ENCODE data around the gene RPL28.
"Not testable (repeated sequence)": the region's sequence is repeated elsewhere in the genome, so short reads cannot be mapped to it uniquely, and the experiment has no call there.

DNA sequence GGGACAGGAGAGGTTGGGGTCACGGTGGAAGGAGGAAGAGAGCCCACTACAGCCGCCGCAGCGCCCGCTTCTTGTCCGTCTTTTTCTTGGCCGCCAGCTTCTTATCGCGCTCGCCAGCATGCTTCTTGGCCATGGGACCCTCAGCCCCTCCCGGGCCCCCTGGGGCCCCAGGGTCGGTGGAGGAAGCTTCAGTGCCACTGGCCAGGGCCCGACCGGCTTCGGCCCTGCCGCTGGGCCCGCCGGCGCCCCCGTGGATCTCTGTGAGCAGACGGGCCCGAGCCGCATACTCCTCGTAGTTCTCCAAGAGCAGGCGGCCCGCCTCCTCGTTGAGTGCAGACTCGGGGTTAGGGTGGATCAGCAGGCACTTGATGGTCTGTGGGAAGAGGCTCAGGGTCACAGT is 15.7 kb downstream of the RPL28 start:
- TF ChIP-seq, protein P1, sequence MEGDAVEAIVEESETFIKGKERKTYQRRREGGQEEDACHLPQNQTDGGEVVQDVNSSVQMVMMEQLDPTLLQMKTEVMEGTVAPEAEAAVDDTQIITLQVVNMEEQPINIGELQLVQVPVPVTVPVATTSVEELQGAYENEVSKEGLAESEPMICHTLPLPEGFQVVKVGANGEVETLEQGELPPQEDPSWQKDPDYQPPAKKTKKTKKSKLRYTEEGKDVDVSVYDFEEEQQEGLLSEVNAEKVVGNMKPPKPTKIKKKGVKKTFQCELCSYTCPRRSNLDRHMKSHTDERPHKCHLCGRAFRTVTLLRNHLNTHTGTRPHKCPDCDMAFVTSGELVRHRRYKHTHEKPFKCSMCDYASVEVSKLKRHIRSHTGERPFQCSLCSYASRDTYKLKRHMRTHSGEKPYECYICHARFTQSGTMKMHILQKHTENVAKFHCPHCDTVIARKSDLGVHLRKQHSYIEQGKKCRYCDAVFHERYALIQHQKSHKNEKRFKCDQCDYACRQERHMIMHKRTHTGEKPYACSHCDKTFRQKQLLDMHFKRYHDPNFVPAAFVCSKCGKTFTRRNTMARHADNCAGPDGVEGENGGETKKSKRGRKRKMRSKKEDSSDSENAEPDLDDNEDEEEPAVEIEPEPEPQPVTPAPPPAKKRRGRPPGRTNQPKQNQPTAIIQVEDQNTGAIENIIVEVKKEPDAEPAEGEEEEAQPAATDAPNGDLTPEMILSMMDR (IDR thresholded peaks at IDR 0.05): not testable (repeated sequence)
- not testable (repeated sequence) for TF ChIP-seq EZH2phosphoT487 (IDR thresholded peaks at IDR 0.05)
